Smooth muscle cell (in vitro differentiated cells): ENCODE measurements around the gene SLC44A4. TPM values are rescaled to one million over a fixed set of nuclear protein-coding genes. Genes with fewer than 3 reads are reported as not detected.
A peak's percentile ranks its signal among the peaks of the same experiment; 100 is the strongest.

ENCODE experiments used
- DNase-seq: peaks from one replicate; lab custom pipeline; 2025; ENCODE audit not compliant: unreplicated experiment; lab: John Stamatoyannopoulos, UW
- H2AFZ ChIP-seq: fragments of 200-600 bp; sonication (generic); 2 replicates; pipeline ENCODE4 v1.6.0; 2016; ENCODE audit warnings: antibody characterized with exemption, low read depth, mild to moderate bottlenecking
- H3F3A ChIP-seq: fragments of 200-600 bp; sonication (generic); 2 replicates; pipeline ENCODE4 v1.6.0; 2017; ENCODE audit warnings: antibody characterized with exemption, low read depth
- H3K27ac ChIP-seq: fragments of 200-600 bp; sonication (generic); 2 replicates; pipeline ENCODE4 v1.5.1; 2016; ENCODE audit warnings: low read depth, mild to moderate bottlenecking
- H3K27me3 ChIP-seq: fragments of 200-600 bp; sonication (generic); 2 replicates; pipeline ENCODE4 v1.6.1; 2016; ENCODE audit warnings: low read depth, mild to moderate bottlenecking
- H3K36me3 ChIP-seq: fragments of 200-600 bp; sonication (generic); 2 replicates; pipeline ENCODE4 v1.5.1; 2016; ENCODE audit warnings: low read depth
- H3K4me1 ChIP-seq: fragments of 200-600 bp; sonication (generic); 2 replicates; pipeline ENCODE4 v1.5.1; 2016; ENCODE audit warnings: low read depth
- H3K4me2 ChIP-seq: fragments of 200-600 bp; sonication (generic); 2 replicates; pipeline ENCODE4 v1.6.0; 2016; ENCODE audit warnings: mild to moderate bottlenecking
- H3K4me3 ChIP-seq: fragments of 200-600 bp; sonication (generic); 2 replicates; pipeline ENCODE4 v1.5.1; 2016; ENCODE audit warnings: mild to moderate bottlenecking
- H3K79me2 ChIP-seq: fragments of 200-600 bp; sonication (generic); 2 replicates; pipeline ENCODE4 v1.6.0; 2016; ENCODE audit warnings: low read depth, mild to moderate bottlenecking
- H3K9ac ChIP-seq: fragments of 200-600 bp; sonication (generic); 2 replicates; pipeline ENCODE4 v1.6.0; 2016; ENCODE audit warnings: low read depth
- H3K9me3 ChIP-seq: fragments of 200-600 bp; sonication (generic); replicated peaks from 2 replicates; pipeline ENCODE4 v1.5.1; 2016; ENCODE audit warnings: low read depth
- H4K20me1 ChIP-seq: fragments of 200-600 bp; sonication (generic); 2 replicates; pipeline ENCODE4 v1.6.0; 2016; ENCODE audit warnings: low read depth
- CTCF ChIP-seq: fragments of 200-600 bp; sonication (generic); IDR thresholded peaks from 2 replicates; pipeline ENCODE4 v1.5.1; 2017; ENCODE audit warnings: borderline replicate concordance, mild to moderate bottlenecking, antibody characterized with exemption; ENCODE audit not compliant: insufficient read depth, poor library complexity, severe bottlenecking
- WGBS: methylation state at CpG from one replicate; pipeline ENCODE4 v1.1.7; 2016; ENCODE audit warnings: low lambda C conversion rate; 5-methylcytosine and 5-hydroxymethylcytosine counted together
- polyA plus RNA-seq: library from polyadenylated mRNA; unstranded; fragments of >200 nt; fragmentation: Nextera tagmentation; extraction: Ambion mirVana; gene quantifications from 2 replicates; pipeline ENCODE4 v1.2.1, GENCODE V29; 2016
- total RNA-seq: library from RNA; depleted of rRNA; stranded (reverse); fragments of >200 nt; gene quantifications from 2 replicates; pipeline ENCODE4 v1.2.3, GENCODE V29; 2014

Gene SLC44A4
- total and polyA plus RNA-seq, 2 experiments from 2014 or later, result 0.30 to 0.85 TPM

- Histone ChIP-seq H3K9me3 (no peaks in the 10 kb centered on the region), H3K9ac (no peak overlapping the region), H3K4me2 (peak overlapping the region; percentile 96), H3K27me3 (no peaks in the 10 kb centered on the region), H3K27ac (peak overlapping the region; percentile 98), H3K79me2 (peaks cover 37% of the 10 kb centered on the region), H3K4me1 (peaks cover 27% of the 10 kb centered on the region), H3K4me3 (peak overlapping the region; percentile 75), H4K20me1 (peaks cover 44% of the 10 kb centered on the region), H3K36me3 (peaks cover 14% of the 10 kb centered on the region), H2AFZ (no peak overlapping the region), H3F3A (peaks cover 36% of the 10 kb centered on the region)
- TF ChIP-seq CTCF, result no peak
- 46% methylated on average over 1 of the region's 1 CpG for WGBS
- DNase-seq, result no peak
These were observed 41.3 kb downstream of the SLC44A4 start for GRCh38 chr6:31837369-31838113.

- H3K4me3 ChIP-seq, result peak overlapping the region; percentile 75
- H3F3A ChIP-seq, result peaks cover 36% of the 10 kb centered on the region
- H3K27ac ChIP-seq, result peak overlapping the region; percentile 98
- peaks cover 27% of the 10 kb centered on the region for H3K4me1 ChIP-seq
- DNase-seq, result no peak
- no peak for TF ChIP-seq CTCF
- peaks cover 14% of the 10 kb centered on the region for H3K36me3 ChIP-seq
- H3K9ac ChIP-seq, result peak overlapping the region; percentile 96
- no peaks in the 10 kb centered on the region for H3K9me3 ChIP-seq
- no peak overlapping the region for H2AFZ ChIP-seq
- H3K27me3 ChIP-seq, result no peaks in the 10 kb centered on the region
- peak overlapping the region; percentile 96 for H3K4me2 ChIP-seq
- H3K79me2 ChIP-seq, result peaks cover 39% of the 10 kb centered on the region
- 16% methylated on average over 12 of the region's 12 CpGs for WGBS
- H4K20me1 ChIP-seq, result peaks cover 44% of the 10 kb centered on the region
These were observed 42.1 kb downstream of the SLC44A4 start for GRCh38 chr6:31836474-31837368.

GRCh38 chr6:31836047-31836473 is 42.7 kb downstream of the SLC44A4 start:
- peak overlapping the region; percentile 96 for H3K9ac ChIP-seq
- H3K4me1 ChIP-seq, result peaks cover 27% of the 10 kb centered on the region
- H3F3A ChIP-seq, result peaks cover 36% of the 10 kb centered on the region
- no peak for TF ChIP-seq CTCF
- WGBS, result 5% methylated on average over 14 of the region's 14 CpGs
- H4K20me1 ChIP-seq, result peaks cover 44% of the 10 kb centered on the region
- no peaks in the 10 kb centered on the region for H3K27me3 ChIP-seq
- no peaks in the 10 kb centered on the region for H3K9me3 ChIP-seq
- H3K79me2 ChIP-seq, result peaks cover 45% of the 10 kb centered on the region
- peak overlapping the region; percentile 75 for H3K4me3 ChIP-seq
- H3K27ac ChIP-seq, result peak overlapping the region; percentile 98
- peak overlapping the region; percentile 96 for H3K4me2 ChIP-seq
- no peak overlapping the region for H2AFZ ChIP-seq
- no peak for DNase-seq
- H3K36me3 ChIP-seq, result peaks cover 14% of the 10 kb centered on the region
